ENCODE measurements around the gene CNMD.
"Not testable (repeated sequence)": the region's sequence is repeated elsewhere in the genome, so short reads cannot be mapped to it uniquely, and the experiment has no call there.

Gene CNMD

DNA sequence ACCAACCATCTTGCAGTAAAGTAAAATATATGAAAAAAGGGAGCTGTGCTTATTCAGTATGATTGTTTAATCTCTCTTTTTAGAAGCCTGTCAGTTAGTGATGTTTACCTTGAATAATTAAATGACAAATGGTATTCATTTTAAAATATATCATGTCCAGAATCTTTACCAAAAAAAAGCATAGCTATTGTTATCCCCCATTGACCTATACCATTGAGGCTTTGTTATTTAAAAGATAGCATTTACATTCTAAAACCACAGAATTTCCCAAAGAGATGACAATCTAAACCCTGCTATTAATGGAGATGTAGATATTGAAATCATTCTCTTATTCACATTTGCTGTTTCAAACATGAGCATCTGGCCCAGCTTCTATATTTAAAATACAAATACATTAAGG, 2.2 kb downstream of the CNMD start:
- DNase-seq (no peak), ATAC-seq (replicated peaks) (no peak)
- Mint-ChIP-seq H3K36me3 (ENCODE audit: insufficient read depth) (no peaks in the 10 kb centered on the region), H3K27ac (no peak overlapping the region), H3K4me3 (no peak overlapping the region), H3K9me3 (no peaks in the 10 kb centered on the region), H3K27me3 (peaks cover 49 to 52% of the 10 kb centered on the region in 2 donors), H3K4me1 (ENCODE audit: low read depth in 2 of 2) (peaks cover 2 to 3% of the 10 kb centered on the region in 2 donors)

DNA sequence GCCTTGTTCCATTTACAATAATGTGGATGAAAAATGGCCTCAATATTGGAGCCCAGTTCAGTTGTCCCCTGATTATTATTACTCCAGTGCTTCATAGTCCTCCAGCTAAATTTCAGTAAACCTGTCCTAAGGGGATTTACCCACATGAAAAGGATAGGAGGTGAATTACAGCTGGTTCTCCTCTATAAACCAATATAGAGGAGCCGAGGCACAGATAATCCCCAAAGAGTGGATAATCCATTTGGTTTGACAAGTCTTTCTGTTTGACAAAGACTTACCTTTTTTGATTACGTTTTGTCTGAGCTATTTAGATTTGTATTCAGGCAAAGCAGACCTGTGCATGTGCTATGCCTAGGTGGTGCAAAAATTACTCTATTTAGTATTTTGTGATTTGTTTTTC, 2.7 kb downstream of the CNMD start:
- H3K27me3 Mint-ChIP-seq, result peaks cover 47% of the 10 kb centered on the region in 2 donors
- H3K4me3 Mint-ChIP-seq, result no peak overlapping the region
- no peak for DNase-seq
- H3K9me3 Mint-ChIP-seq, result no peaks in the 10 kb centered on the region
- H3K27ac Mint-ChIP-seq, result no peak overlapping the region
- H3K4me1 Mint-ChIP-seq (ENCODE audit: low read depth in 2 of 2), result peaks cover 2 to 3% of the 10 kb centered on the region in 2 donors
- no peaks in the 10 kb centered on the region for H3K36me3 Mint-ChIP-seq (ENCODE audit: insufficient read depth)
- no peak for ATAC-seq (replicated peaks)

DNA sequence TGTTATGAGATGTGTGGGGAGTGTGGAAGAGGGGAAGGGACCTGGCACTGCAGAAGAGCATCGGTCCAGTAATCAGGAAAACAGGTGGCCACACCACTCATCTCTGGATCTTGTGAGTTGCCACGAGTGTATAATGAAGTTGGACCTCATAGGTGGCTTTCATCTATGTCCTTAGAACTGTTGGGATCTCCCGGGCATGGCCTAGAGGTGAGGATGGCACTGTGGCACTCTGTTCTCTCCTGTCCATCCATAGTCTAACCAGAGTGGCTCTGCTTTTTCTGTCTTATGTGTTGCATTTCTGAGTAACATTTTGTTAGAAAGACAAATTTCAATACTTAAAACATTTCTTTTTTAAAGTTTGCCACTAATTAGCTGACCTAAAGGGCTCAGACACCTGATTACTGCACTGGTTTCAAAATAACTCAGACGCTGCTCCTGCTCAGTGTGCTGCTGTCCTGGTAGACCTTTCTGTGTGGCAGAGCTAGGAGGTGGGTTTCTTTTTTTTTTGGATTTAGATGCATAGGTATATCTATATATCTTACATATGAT, 5.5 kb downstream of the CNMD start:
- Mint-ChIP-seq H3K27ac (no peak overlapping the region), H3K9me3 (no peaks in the 10 kb centered on the region), H3K4me1 (ENCODE audit: low read depth in 2 of 2) (peaks cover 0 to under 1% of the 10 kb centered on the region in 2 donors), H3K27me3 (peaks cover 34 to 39% of the 10 kb centered on the region in 2 donors), H3K36me3 (ENCODE audit: insufficient read depth) (no peaks in the 10 kb centered on the region), H3K4me3 (no peak overlapping the region)
- no peak for DNase-seq
- ATAC-seq (replicated peaks), result no peak

DNA sequence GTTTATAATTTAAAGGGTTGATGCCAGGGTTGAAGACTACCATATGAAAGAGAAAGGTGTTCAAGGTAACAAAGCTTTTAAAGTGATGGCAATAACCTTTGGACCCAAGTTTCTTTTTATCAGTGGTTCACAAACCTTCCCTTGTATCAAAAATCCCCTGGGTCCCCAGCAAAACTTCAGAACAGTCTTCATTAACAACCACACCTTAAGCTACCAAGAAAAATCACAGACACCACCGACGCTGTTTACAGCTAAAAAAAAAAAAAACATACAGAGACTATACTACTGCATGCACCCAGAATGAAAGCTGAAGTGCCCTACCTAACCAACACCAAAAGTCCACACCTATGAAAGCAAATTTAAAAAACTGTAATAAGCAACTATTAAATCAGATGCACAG, 13.4 kb downstream of the CNMD start:
- DNase-seq (no peak), ATAC-seq (replicated peaks) (no peak)
- Mint-ChIP-seq H3K9me3 (no peaks in the 10 kb centered on the region), H3K36me3 (ENCODE audit: insufficient read depth) (no peaks in the 10 kb centered on the region), H3K4me1 (ENCODE audit: low read depth in 2 of 2) (peaks cover 0 to 8% of the 10 kb centered on the region in 2 donors), H3K27me3 (peaks cover 41 to 50% of the 10 kb centered on the region in 2 donors), H3K27ac (no peak overlapping the region), H3K4me3 (no peak overlapping the region)

DNA sequence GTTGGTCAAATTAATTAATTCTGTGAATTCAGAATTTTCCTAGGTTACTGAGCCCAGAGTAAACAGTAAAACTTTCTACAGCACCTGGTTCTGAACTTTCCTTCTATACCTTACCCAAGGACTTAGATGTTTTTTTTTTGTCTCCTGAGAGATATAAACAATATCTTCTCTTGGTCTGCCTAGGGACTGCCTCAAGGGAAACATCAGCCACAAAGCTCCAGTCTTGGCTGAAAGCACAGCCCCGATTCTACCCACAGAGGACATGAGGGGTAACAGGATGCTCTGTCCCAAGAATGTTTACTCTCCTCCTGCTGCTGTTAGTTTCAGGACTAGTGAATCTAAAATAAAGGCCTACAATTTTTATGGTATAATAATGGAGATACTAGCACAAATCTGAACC, 14.3 kb downstream of the CNMD start:
- no peaks in the 10 kb centered on the region for H3K36me3 Mint-ChIP-seq (ENCODE audit: insufficient read depth)
- no peak for DNase-seq
- no peak for ATAC-seq (replicated peaks)
- peaks cover 0 to 8% of the 10 kb centered on the region in 2 donors for H3K4me1 Mint-ChIP-seq (ENCODE audit: low read depth in 2 of 2)
- no peak overlapping the region for H3K27ac Mint-ChIP-seq
- H3K27me3 Mint-ChIP-seq, result peaks cover 37 to 42% of the 10 kb centered on the region in 2 donors
- no peaks in the 10 kb centered on the region for H3K9me3 Mint-ChIP-seq
- H3K4me3 Mint-ChIP-seq, result no peak overlapping the region

DNA sequence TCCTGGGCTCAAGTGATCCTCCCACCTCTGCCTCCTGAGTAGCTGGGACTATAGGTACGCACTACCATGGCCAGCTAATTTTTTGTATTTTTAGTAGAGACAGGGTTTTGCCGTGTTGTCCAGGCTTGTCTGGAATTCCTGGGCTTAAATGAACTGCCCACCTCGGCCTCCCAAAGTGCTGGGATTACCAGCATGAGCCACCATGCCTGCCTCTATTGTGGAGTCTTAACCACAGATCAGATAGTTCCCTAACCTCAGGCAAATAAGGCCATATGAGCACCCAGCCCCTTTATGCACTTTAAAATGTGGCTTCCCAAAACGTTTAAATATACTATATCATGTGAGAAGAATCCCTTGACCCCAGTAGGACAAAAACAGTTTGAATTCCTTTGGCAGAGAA, 16.4 kb downstream of the CNMD start:
- Mint-ChIP-seq H3K4me1 (ENCODE audit: low read depth in 2 of 2) (no peaks in the 10 kb centered on the region), H3K36me3 (ENCODE audit: insufficient read depth) (no peaks in the 10 kb centered on the region), H3K9me3 (peaks cover 2 to 5% of the 10 kb centered on the region in 2 donors), H3K27ac (no peak overlapping the region), H3K27me3 (peaks cover 58 to 62% of the 10 kb centered on the region in 2 donors), H3K4me3 (no peak overlapping the region)
- ATAC-seq (replicated peaks) (no peak), DNase-seq (no peak)

DNA sequence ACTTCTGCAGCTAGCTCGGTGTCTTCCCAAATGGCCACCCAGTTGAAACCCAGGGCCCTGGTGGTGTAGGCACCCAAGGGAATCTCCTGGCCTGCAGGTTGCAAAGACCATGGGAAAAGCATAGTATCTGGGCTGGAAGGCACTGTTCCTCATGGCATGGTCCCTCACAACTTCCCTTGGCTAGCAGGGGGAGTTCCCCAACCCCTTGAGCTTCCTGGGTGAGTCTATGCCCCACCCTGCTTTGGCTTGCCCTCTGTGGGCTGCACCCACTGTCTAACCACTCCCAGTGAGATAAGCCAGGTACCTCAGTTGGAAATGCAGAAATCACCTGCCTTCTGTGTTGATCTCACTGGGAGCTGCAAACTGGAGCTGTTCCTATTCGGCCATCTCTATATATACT, 18.3 kb downstream of the CNMD start:
- not testable (repeated sequence) for H3K27ac Mint-ChIP-seq; DNase-seq; ATAC-seq (replicated peaks); H3K36me3 Mint-ChIP-seq (ENCODE audit: insufficient read depth); H3K4me3 Mint-ChIP-seq; H3K9me3 Mint-ChIP-seq; H3K4me1 Mint-ChIP-seq (ENCODE audit: low read depth in 2 of 2)
- peaks cover 73% of the 10 kb centered on the region in 2 donors for H3K27me3 Mint-ChIP-seq

DNA sequence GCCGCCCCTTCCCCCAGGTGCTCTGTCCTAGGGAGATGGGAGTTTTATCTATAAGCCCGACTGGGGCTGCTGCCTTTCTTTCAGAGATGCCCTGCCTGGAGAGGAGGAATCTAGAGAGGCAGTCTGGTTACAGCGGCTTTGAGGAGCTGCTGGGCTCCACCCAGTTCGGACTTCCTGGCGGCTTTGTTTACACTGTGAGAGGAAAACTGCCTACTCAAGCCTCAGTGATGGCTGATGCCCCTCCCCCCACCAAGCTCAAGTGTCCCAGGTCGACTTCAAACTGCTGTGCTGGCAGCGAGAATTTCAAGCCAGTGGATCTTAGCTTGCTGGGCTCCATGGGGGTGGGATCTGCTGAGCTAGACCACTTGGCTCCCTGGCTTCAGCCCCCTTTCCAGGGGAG, 18.7 kb downstream of the CNMD start:
- not testable (repeated sequence) for H3K4me1 Mint-ChIP-seq (ENCODE audit: low read depth in 2 of 2); H3K4me3 Mint-ChIP-seq; H3K9me3 Mint-ChIP-seq; DNase-seq; ATAC-seq (replicated peaks); H3K27ac Mint-ChIP-seq; H3K36me3 Mint-ChIP-seq (ENCODE audit: insufficient read depth)
- H3K27me3 Mint-ChIP-seq, result peaks cover 73% of the 10 kb centered on the region in 2 donors

DNA sequence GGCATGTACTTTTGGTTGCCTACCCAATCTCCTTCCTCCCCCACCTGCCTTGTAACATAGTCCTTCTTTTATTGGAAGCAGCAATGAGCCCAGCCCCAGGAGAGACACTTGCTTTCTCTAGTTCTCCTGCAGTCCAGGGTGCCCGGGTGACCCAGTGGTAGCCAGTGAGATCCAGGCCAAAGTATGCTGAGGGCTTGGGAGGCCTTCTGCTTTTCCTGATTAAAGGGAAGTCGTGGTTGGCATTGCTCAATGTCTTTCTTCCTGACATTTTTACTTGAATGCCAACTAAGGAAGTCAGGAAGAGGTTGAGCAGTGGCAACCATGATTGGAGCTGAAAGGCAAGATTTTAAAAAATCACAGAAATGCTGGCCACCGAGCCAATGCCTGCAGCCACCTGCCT, 25.7 kb downstream of the CNMD start:
- Mint-ChIP-seq H3K4me1 (ENCODE audit: low read depth in 2 of 2) (no peaks in the 10 kb centered on the region), H3K27me3 (peaks cover 23 to 32% of the 10 kb centered on the region in 2 donors), H3K4me3 (no peak overlapping the region), H3K27ac (no peak overlapping the region), H3K9me3 (peaks cover 0 to 7% of the 10 kb centered on the region in 2 donors), H3K36me3 (ENCODE audit: insufficient read depth) (no peaks in the 10 kb centered on the region)
- DNase-seq (no peak), ATAC-seq (replicated peaks) (no peak)

DNA sequence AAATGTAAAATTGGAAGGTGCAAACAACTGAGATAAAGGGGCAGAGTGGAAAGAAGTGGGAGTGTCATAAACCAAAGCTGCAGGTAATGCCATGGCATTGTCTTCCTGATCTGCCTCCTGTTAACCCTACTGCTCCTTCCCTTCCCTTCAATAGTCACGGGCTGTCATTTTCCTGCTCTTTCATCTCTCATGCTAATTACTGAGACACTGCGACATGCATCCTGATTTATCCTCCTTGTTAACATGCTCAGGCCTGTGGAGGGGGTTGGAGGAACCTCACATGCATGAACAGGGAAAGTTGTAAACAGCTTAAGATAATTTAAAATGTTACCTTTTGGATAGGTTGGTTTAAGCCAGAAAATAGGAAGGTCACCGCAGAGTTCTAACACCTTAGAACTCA, 27.2 kb downstream of the CNMD start:
- no peak for ATAC-seq (replicated peaks)
- Mint-ChIP-seq H3K4me3 (no peak overlapping the region), H3K27me3 (peaks cover 8 to 19% of the 10 kb centered on the region in 2 donors), H3K27ac (no peak overlapping the region), H3K9me3 (no peaks in the 10 kb centered on the region), H3K36me3 (ENCODE audit: insufficient read depth) (no peaks in the 10 kb centered on the region), H3K4me1 (ENCODE audit: low read depth in 2 of 2) (no peaks in the 10 kb centered on the region)
- DNase-seq, result no peak

DNA sequence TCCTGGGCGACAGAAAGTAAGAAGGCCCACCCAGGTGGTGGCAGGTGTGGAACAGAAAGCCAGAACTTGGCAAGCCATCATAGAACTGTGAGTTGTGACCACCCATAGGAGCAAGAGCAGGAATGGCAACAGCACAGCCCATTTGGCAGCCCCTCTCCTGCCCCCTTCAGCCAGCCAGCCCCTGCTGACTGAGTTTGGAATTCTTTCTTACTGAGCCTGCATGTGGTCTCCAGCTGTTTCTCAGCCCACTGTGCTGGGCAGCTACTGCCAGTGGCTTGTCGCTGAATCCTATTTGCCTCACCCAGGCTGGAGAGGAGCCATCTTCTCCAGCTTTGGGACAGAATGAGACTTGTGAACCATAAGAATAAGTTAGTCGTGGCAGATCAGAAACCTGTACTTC, 28.3 kb downstream of the CNMD start:
- no peaks in the 10 kb centered on the region for H3K4me1 Mint-ChIP-seq (ENCODE audit: low read depth in 2 of 2)
- H3K27ac Mint-ChIP-seq, result no peak overlapping the region
- peaks cover 0 to 8% of the 10 kb centered on the region in 2 donors for H3K27me3 Mint-ChIP-seq
- ATAC-seq (replicated peaks) (no peak), DNase-seq (no peak)
- no peaks in the 10 kb centered on the region for H3K36me3 Mint-ChIP-seq (ENCODE audit: insufficient read depth)
- H3K9me3 Mint-ChIP-seq, result no peaks in the 10 kb centered on the region
- no peak overlapping the region for H3K4me3 Mint-ChIP-seq

DNA sequence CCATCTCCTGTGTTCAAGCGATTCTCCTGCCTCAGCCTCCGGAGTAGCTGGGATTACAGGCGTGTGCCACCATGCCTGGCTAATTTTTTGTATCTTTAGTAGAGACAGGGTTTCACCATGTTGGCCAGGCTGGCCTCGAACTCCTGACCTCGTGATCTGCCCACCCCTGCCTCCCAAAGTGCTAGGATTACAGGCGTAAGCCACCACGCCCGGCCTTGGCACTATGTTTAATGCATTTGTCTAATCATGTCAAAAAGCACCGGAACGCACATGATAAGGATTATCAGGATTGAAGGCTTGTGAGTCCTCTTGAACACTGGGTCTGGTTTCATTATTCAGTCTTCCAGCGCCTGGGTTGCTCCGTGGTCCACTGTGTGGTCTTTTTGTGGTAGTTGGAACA, 31.4 kb downstream of the CNMD start:
- H3K4me3 Mint-ChIP-seq; H3K27ac Mint-ChIP-seq; DNase-seq; H3K4me1 Mint-ChIP-seq (ENCODE audit: low read depth in 2 of 2); H3K27me3 Mint-ChIP-seq; ATAC-seq (replicated peaks); H3K9me3 Mint-ChIP-seq; H3K36me3 Mint-ChIP-seq (ENCODE audit: insufficient read depth): not testable (repeated sequence)

DNA sequence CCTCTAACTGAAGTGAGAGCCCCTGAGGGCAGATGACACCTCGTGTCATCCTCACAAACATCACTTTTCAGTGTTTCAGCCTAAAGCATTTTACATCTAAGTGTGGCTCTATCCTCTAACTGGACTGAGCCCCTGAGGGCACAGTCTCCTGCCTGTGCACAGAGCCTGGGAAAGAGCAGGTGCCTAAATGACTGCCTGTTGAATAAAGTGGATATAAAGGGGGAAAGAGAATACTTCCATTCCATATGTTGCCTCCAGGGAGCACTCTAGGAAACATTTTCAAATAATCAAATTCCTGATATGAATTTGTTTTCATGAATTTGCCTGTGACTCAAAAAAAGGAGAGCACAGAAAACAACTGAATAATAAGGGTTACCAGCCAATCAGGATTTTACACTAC, 32.2 kb downstream of the CNMD start:
- H3K27ac Mint-ChIP-seq, result no peak overlapping the region
- no peaks in the 10 kb centered on the region for H3K4me1 Mint-ChIP-seq (ENCODE audit: low read depth in 2 of 2)
- no peaks in the 10 kb centered on the region for H3K9me3 Mint-ChIP-seq
- H3K36me3 Mint-ChIP-seq (ENCODE audit: insufficient read depth), result no peaks in the 10 kb centered on the region
- H3K4me3 Mint-ChIP-seq, result no peak overlapping the region
- ATAC-seq (replicated peaks), result no peak
- H3K27me3 Mint-ChIP-seq, result no peaks in the 10 kb centered on the region
- no peak for DNase-seq

DNA sequence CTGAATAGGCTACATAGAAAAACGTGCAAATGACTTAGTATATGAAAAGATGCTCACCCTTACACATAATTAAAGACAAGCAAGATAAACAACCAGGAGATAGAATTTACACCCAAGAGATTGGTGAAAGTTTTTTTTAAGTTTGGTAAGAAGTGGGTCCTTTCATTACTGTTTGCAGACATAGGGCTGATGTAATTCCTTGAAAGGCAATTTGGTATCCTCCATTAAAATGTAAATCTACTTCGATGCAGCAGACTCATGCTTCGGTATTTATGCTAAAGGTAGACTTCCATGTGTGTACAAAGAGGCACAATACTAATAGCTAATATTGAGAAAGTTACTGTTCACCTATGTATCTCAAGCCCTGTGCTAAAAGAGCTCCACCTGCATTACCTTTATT, 33.5 kb downstream of the CNMD start:
- H3K4me3 Mint-ChIP-seq, result no peak overlapping the region
- H3K4me1 Mint-ChIP-seq (ENCODE audit: low read depth in 2 of 2), result no peaks in the 10 kb centered on the region
- H3K9me3 Mint-ChIP-seq, result no peaks in the 10 kb centered on the region
- H3K36me3 Mint-ChIP-seq (ENCODE audit: insufficient read depth), result no peaks in the 10 kb centered on the region
- no peak for DNase-seq
- no peak overlapping the region for H3K27ac Mint-ChIP-seq
- no peak for ATAC-seq (replicated peaks)
- no peaks in the 10 kb centered on the region for H3K27me3 Mint-ChIP-seq

DNA sequence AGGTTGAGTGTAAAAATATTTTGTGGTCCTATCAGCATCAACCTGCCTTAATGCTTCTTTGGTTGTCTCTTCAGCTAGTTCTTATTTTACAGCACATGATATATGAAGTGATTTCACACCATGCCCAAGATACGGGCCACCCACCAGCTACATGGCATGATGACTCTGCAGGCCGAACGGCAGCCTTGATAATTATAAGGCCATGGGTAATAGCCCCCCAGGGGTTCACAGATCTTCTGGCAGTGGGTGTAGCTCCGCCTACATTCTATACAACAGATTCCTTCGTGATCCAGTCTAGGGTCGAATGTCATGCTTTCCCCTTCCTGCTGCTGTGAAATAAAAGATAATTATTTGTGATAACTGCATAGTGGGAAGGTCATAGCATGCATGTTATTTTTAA, 36.1 kb downstream of the CNMD start:
- no peak overlapping the region for H3K4me3 Mint-ChIP-seq
- H3K4me1 Mint-ChIP-seq (ENCODE audit: low read depth in 2 of 2), result no peaks in the 10 kb centered on the region
- no peaks in the 10 kb centered on the region for H3K36me3 Mint-ChIP-seq (ENCODE audit: insufficient read depth)
- no peaks in the 10 kb centered on the region for H3K27me3 Mint-ChIP-seq
- H3K9me3 Mint-ChIP-seq, result no peaks in the 10 kb centered on the region
- DNase-seq (no peak), ATAC-seq (replicated peaks) (no peak)
- no peak overlapping the region for H3K27ac Mint-ChIP-seq

All from effector memory CD8-positive, alpha-beta T cell (primary cell).